HUES64 (cell line): ENCODE results near the gene APPL2.

Experiments used
- H3K27ac ChIP-seq: 2 replicates; pipeline ENCODE4 v1.7.0; 2013; ENCODE audit warnings: low read depth, low read length, inconsistent platforms
- H3K27me3 ChIP-seq: 2 replicates; pipeline ENCODE4 v1.6.1; 2013; ENCODE audit warnings: mild to moderate bottlenecking, low read length; ENCODE audit not compliant: insufficient read depth
- H3K36me3 ChIP-seq: 2 replicates; pipeline ENCODE4 v1.6.1; 2013; ENCODE audit warnings: mild to moderate bottlenecking, low read length; ENCODE audit not compliant: insufficient read depth
- H3K4me1 ChIP-seq: 2 replicates; pipeline ENCODE4 v1.6.1; 2013; ENCODE audit warnings: mild to moderate bottlenecking, low read length, moderate library complexity; ENCODE audit not compliant: insufficient read depth
- H3K4me3 ChIP-seq: 2 replicates; pipeline ENCODE4 v1.5.1; 2013; ENCODE audit warnings: mild to moderate bottlenecking, low read length, moderate library complexity
- H3K9ac ChIP-seq: 2 replicates; pipeline ENCODE4 v1.6.1; 2013; ENCODE audit warnings: mild to moderate bottlenecking, low read depth, low read length
- H3K9me3 ChIP-seq: 2 replicates; pipeline ENCODE4 v1.6.1; 2013; ENCODE audit warnings: low read depth, low read length; ENCODE audit not compliant: insufficient read depth
- WGBS: fragments of 150-250, 120-280 bp; methylation state at CpG from one replicate; pipeline ENCODE4 v1.1.7; 2013; ENCODE audit warnings: missing lambda C conversion rate; 5-methylcytosine and 5-hydroxymethylcytosine counted together

The APPL2 gene

GRCh38 chr12:105167346-105167745, 68.6 kb downstream of the APPL2 start:
- Histone ChIP-seq H3K9ac (no peak overlapping the region), H3K4me1 (no peaks in the 10 kb centered on the region), H3K9me3 (no peaks in the 10 kb centered on the region), H3K27me3 (no peaks in the 10 kb centered on the region), H3K27ac (no peak overlapping the region), H3K4me3 (no peak overlapping the region), H3K36me3 (peaks cover 92% of the 10 kb centered on the region)

DNA sequence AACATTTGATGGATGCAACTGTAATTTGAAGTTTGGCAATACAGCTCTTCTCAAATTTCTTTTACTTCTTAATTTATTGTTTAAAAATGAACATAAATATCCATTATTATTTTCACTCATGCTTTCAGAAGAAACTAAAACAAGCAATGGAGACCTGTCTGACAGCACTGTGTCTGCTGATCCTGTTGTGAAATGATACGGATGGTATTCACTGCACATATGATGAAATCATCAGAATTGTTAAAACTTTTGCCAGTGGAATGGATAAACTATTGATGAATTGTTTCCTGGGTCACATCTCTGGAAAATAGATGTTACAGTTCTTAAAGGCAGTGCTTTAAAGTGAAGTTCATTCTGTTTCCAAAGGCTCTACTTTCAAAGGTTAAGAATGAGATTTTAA, 69.2 kb downstream of the APPL2 start:
- no peak overlapping the region for H3K4me3 ChIP-seq
- no peaks in the 10 kb centered on the region for H3K9me3 ChIP-seq
- WGBS = 94% methylated on average over 1 of the region's 1 CpG
- peaks cover 93% of the 10 kb centered on the region for H3K36me3 ChIP-seq
- no peak overlapping the region for H3K9ac ChIP-seq
- no peaks in the 10 kb centered on the region for H3K4me1 ChIP-seq
- no peak overlapping the region for H3K27ac ChIP-seq
- H3K27me3 ChIP-seq = no peaks in the 10 kb centered on the region

DNA sequence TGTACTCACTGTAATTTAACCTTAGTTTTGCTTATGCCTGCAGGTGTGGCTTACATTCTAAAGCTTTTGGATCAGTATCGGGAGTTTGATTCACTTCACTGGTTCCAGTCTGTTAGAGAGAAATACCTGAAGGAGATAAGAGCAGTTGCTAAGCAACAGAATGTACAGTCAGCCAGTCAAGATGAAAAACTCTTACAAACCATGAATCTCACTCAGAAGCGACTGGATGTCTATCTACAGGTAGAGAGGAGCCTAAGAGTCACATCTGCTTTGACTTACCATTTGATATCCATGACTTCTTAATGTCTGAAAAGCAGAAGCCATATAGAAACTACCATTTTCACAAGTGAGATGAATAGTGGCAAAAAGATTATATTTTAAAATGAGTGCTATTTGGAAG, 71.9 kb downstream of the APPL2 start:
- whole genome bisulfite sequencing = 93% methylated on average over 2 of the region's 2 CpGs
- Histone ChIP-seq H3K4me3 (no peak overlapping the region), H3K9me3 (no peaks in the 10 kb centered on the region), H3K36me3 (peaks cover 100% of the 10 kb centered on the region), H3K27ac (no peak overlapping the region), H3K4me1 (no peaks in the 10 kb centered on the region), H3K27me3 (no peaks in the 10 kb centered on the region), H3K9ac (no peak overlapping the region)

- Histone ChIP-seq H3K9me3 (no peaks in the 10 kb centered on the region), H3K27ac (no peak overlapping the region), H3K9ac (no peak overlapping the region), H3K4me1 (no peaks in the 10 kb centered on the region; the same call in 1 of the 2 replicates), H3K27me3 (no peaks in the 10 kb centered on the region), H3K36me3 (peaks cover 100% of the 10 kb centered on the region), H3K4me3 (no peak overlapping the region)
- 97% methylated on average over 3 of the region's 3 CpGs for WGBS
Observed at GRCh38 chr12:105162174-105162573, 73.8 kb downstream of the APPL2 start.

- Histone ChIP-seq H3K27me3 (no peaks in the 10 kb centered on the region), H3K9ac (no peak overlapping the region), H3K9me3 (no peaks in the 10 kb centered on the region), H3K36me3 (peaks cover 97% of the 10 kb centered on the region), H3K27ac (no peak overlapping the region), H3K4me3 (no peak overlapping the region), H3K4me1 (no peaks in the 10 kb centered on the region; the same call in 1 of the 2 replicates)
- 87% methylated on average over 2 of the region's 2 CpGs for WGBS
Observed at GRCh38 chr12:105158876-105159275, 77.1 kb downstream of the APPL2 start.

- H3K4me1 ChIP-seq = no peaks in the 10 kb centered on the region; the same call in 1 of the 2 replicates
- 96% methylated on average over 3 of the region's 3 CpGs for WGBS
- 0 out of 2 replicates have a peak overlapping the region, but pooled peaks have one; percentile 7 for H3K27ac ChIP-seq
- H3K9ac ChIP-seq = no peak overlapping the region
- H3K9me3 ChIP-seq = no peaks in the 10 kb centered on the region
- H3K27me3 ChIP-seq = no peaks in the 10 kb centered on the region
- H3K36me3 ChIP-seq = peaks cover 97% of the 10 kb centered on the region
- no peak overlapping the region for H3K4me3 ChIP-seq
Observed at GRCh38 chr12:105157606-105158005, 78.4 kb downstream of the APPL2 start.

- H3K27ac ChIP-seq = no peak overlapping the region
- no peaks in the 10 kb centered on the region; the same call in 1 of the 2 replicates for H3K4me1 ChIP-seq
- H3K4me3 ChIP-seq = no peak overlapping the region
- H3K9me3 ChIP-seq = no peaks in the 10 kb centered on the region
- H3K36me3 ChIP-seq = peaks cover 96% of the 10 kb centered on the region
- no peak overlapping the region for H3K9ac ChIP-seq
- no peaks in the 10 kb centered on the region for H3K27me3 ChIP-seq
- 92% methylated on average over 1 of the region's 2 CpGs for WGBS
Observed at GRCh38 chr12:105156260-105156659, 79.7 kb downstream of the APPL2 start.

- peaks cover 98% of the 10 kb centered on the region for H3K36me3 ChIP-seq
- no peaks in the 10 kb centered on the region for H3K27me3 ChIP-seq
- H3K9me3 ChIP-seq = no peaks in the 10 kb centered on the region
- no peaks in the 10 kb centered on the region for H3K4me1 ChIP-seq
- H3K4me3 ChIP-seq = no peak overlapping the region
- H3K27ac ChIP-seq = no peak overlapping the region
- WGBS = 91% methylated on average over 1 of the region's 3 CpGs
- no peak overlapping the region for H3K9ac ChIP-seq
Observed at GRCh38 chr12:105142259-105142658, 93.7 kb downstream of the APPL2 start.

GRCh38 chr12:105141320-105141922, 94.6 kb downstream of the APPL2 start:
- Histone ChIP-seq H3K36me3 (peaks cover 98% of the 10 kb centered on the region), H3K27ac (no peak overlapping the region), H3K9ac (no peak overlapping the region), H3K4me3 (no peak overlapping the region), H3K27me3 (no peaks in the 10 kb centered on the region), H3K9me3 (no peaks in the 10 kb centered on the region), H3K4me1 (no peaks in the 10 kb centered on the region)
- WGBS = 94% methylated on average over 6 of the region's 6 CpGs

GRCh38 chr12:105138248-105138647, 97.7 kb downstream of the APPL2 start:
- H3K9me3 ChIP-seq = no peaks in the 10 kb centered on the region
- H3K27ac ChIP-seq = no peak overlapping the region
- no peak overlapping the region for H3K4me3 ChIP-seq
- H3K36me3 ChIP-seq = peaks cover 98% of the 10 kb centered on the region
- 90% methylated on average over 2 of the region's 2 CpGs for WGBS
- H3K27me3 ChIP-seq = no peaks in the 10 kb centered on the region
- H3K4me1 ChIP-seq = no peaks in the 10 kb centered on the region
- H3K9ac ChIP-seq = no peak overlapping the region
